ENCODE results near the gene PRTFDC1.

The PRTFDC1 gene

DNA sequence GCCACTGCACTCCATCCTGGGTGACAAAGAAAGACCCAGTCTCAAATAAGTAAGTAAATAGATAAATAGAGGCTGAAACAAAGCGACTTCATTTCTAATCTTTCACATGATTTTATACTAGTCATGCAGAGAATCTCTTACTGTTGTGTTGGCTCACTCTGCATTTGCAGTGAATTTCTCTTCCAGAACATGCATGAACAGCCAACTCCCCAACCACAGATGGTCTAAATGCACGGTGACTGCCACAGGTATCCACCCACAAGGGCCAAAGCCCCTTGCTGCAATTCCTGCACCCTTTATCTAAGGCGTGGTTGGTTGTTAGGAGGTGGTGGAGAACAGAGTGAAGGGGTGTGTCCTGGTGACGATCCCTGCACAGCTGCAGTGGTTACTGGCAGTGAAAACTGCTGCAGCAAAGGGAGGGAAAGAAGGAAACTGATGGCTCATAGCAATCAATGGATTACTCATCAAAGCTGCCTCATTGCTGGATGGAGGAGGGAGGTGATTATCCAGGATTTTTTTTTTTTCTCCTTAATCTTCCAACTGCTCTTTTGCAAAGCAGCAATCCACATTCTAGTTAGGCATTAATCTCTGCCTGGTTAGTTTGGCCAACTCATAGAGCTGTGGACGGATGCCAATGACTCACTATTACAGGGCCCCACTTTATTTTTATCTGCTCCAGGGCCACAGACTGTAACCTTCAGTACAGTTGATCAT lies 50.6 kb downstream of the PRTFDC1 start:
- no peak for DNase-seq

- DNase-seq, result no peak
Measured at GRCh38 chr10:24900888-24901685, 51.3 kb downstream of the PRTFDC1 start.

DNA sequence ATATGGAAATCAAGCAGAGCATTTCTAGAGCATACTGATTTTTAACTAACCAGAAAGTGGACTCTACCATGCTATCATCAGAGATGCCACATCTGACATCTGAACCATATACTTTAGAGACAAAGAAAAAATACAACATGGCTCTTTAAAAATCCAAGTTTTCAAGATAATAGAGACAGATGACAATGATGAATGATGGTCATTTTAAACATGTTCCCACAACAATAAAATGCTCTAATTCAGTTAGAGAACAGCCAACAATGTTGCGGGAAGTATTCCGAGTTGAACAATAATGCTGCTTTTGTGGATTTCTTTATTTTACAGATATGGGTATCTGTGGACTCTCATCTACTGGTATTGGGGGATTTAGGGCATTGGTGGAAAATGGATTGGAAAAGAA lies 52.8 kb downstream of the PRTFDC1 start:
- no peak for DNase-seq

- DNase-seq, result no peak
Measured at GRCh38 chr10:24898501-24898900, 53.9 kb downstream of the PRTFDC1 start.

- no peak for DNase-seq
Measured at GRCh38 chr10:24897326-24897926, 55.0 kb downstream of the PRTFDC1 start.

GRCh38 chr10:24894728-24895127 lies 57.7 kb downstream of the PRTFDC1 start:
- peak; percentile 11 for DNase-seq

DNA sequence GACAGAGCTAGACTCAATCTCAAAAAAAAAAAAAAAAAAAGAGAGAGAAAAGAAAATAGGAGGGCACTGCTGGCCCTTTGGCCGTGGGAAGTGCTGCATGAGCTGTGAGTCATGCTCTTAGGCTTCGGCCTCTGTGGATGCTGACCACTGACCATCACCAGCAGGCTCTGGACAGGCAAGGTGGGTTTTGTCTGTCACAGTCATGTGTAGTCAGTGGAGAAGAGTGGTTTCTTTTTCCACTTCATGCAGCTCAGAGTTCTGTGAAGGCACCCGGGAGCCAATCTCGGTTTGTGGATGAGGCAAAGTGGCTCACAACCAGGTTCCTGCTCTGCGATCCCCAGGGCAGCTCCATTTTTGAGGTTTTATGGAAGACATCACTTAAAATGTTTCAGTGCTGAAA lies 58.1 kb downstream of the PRTFDC1 start:
- DNase-seq, result no peak

DNA sequence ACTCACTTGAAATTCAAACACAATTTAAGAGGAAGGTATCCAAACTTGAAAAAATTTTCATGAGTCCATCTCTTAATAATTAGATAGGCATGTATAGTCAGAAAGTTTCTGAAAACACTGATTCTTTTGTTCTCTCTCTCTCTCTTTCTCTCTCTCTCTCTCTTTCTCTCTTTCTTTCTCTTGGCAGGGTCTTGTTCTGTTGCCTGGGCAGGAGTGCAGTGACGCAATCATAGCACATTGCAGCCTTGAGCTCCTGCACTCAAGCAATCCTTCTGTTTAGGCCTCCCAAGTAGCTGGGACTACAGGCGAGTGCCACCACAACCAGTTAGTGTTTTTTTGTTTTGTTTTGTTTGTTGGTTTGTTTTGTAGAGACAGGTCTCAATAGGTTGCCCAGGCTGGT lies 59.3 kb downstream of the PRTFDC1 start:
- DNase-seq, result no peak

GRCh38 chr10:24891823-24892222 lies 60.6 kb downstream of the PRTFDC1 start:
- DNase-seq, result no peak

DNA sequence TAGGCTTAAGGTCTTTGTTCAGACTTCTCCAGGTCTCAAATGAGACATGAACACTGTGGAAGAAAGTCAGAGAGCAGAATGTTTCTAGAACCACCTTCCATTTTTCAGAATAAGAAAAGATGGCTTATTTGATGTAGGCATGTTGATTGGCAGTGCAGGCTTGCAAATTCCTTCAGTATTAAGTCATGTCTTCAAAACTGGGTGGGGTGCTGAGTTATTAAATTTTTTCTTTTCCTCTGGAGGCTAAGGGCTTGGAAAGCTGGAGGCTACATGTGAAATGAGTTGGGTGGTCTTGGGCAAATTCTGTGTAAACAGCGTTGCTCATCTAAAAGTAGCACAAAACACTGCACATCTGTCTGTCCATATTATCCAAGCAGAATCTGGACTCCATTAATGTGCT lies 62.8 kb downstream of the PRTFDC1 start:
- DNase-seq, result no peak

- no peak for DNase-seq
Measured at GRCh38 chr10:24887855-24888231, 64.6 kb downstream of the PRTFDC1 start.

GRCh38 chr10:24886290-24886680 lies 66.1 kb downstream of the PRTFDC1 start:
- no peak for DNase-seq

DNA sequence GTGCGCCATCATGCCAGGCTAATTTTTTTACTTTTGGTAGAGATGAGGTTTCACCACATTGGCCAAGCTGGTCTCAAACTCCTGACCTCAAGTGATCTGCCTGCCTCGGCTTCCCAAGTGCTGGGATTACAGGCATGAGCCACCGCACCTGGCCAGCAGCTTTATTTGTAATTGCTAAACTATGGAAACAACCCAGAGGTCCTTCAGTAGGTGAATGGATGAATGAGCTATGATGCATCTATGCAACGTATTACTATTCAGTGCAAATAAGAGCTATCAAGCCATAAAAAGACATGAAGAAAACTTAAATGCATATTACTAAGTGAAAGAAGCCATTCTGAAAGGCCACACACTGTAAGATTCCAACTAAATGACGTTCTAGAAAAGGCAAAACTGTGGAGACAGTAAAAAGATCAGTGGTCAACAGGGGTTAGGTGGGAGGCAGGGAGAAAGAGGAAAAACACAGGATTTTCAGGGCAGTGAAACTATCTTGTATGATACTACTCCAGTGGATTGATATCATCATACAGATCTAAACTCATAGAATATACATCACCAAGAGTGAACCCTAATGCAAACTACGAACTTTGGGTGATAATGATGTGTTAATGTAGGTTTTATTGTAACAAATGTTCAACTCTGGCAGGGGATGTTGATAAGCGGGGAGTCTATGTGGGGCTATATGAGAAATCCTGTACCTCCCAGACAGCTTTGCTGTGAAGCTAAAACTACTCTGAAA lies 66.7 kb downstream of the PRTFDC1 start:
- DNase-seq, result no peak

GRCh38 chr10:24884793-24885192 lies 67.6 kb downstream of the PRTFDC1 start:
- no peak for DNase-seq

GRCh38 chr10:24884316-24884715 lies 68.1 kb downstream of the PRTFDC1 start:
- no peak for DNase-seq

DNA sequence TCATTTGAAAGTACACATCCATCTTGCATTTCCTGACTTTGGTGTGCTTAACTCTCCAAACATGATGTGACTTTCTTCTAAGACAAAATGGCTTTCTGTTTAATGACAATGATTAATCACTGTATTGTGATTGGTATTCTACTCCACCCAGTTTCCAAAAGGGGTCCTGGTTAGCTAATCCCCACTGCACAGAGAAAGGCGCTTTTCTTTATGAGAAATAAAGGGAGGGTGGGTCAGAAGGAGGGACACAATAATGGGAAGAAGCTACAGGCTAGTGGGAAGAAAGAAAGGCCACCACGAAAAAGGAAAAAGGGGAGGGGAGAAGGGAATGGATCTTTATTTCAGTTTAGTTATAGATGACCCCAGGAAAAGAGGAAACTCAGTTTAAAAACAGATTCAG lies 69.2 kb downstream of the PRTFDC1 start:
- DNase-seq, result no peak

GRCh38 chr10:24882047-24882698 lies 70.2 kb downstream of the PRTFDC1 start:
- DNase-seq, result peak; percentile 8

DNA sequence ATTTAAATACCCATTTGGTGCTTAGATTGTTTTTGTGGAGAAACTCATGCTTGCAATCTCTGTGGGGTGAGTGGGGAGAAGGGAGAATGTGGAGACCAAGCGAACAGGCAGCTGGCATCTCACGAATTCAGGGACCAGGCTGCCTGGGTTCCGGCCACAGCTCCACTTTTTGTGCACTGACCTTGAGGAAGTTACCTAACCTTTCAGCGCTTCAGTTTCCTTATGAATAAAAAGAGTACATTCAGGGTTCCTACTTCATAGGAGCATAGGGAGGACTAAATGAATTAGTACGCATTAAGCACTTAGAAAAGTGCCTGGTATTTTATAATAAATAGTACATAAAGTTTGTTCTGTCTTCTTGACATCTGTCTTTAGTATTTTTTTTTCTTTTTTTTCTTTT lies 72.5 kb downstream of the PRTFDC1 start:
- DNase-seq, result no peak

GRCh38 chr10:24874133-24874532 lies 78.3 kb downstream of the PRTFDC1 start:
- DNase-seq, result no peak

DNA sequence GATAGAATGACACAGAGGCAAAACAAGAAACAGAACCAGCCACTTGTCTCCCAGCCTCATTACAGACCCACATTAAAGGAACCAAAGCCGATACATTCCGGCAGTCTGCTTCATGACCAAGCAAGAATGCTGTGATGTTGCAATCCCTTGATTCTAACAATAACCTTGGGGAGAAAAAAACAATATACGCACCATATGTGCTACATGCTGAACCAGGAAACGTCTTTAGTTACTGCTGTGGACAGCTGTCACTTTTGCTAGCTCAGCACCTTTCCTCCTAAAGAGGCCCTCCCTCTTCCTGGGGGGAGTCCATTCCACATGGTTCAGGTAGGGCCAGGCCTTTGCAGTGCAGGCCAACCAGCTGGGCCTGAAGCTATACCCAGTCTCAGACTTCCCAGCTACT lies 79.1 kb downstream of the PRTFDC1 start:
- no peak for DNase-seq

- DNase-seq, result no peak
Measured at GRCh38 chr10:24872790-24873182, 79.6 kb downstream of the PRTFDC1 start.

DNA sequence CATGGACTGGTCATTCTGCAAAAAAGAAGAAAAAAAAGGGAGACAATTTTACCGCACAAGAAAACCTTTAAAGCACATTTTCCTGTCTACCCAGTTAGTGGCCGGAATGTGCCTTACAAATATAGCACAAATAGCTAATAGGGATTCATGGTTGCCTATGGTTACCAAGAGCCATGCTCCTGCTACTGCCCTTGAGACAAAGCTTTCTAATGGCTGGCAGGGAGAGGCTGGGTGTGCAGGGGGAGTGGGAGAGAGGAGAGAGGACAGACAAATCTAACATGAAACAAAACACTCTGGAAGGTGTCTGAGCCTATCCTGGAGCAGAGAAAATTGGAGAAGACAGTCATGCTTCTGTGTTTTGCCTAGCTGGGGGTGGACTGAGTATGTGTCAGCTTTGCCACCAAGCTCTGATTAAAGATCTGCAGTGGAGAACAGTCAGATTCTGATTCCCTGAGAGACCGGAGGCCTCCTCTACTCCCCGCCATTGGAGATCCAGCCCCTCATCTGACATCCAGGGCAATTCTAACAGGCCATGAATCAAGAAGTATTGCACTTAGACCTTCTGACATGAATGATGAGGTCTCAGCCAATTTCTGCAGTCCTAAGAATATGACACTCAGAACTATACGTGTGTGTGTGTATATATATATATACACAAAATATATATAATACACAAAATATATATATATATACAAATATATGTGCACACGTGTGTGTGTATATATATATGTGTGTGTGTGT lies 80.2 kb downstream of the PRTFDC1 start:
- no peak for DNase-seq
